Natural killer cell treated with Interleukin-12 subunit alpha and Interleukin-12 subunit beta and Interleukin-15 and Interleukin-18, amount 100 ng/mL, for 72 hours (primary cell): ENCODE measurements around the gene CFAP221. TPM values are rescaled to one million over a fixed set of nuclear protein-coding genes. Genes with fewer than 3 reads are reported as not detected.

Source experiments
- ATAC-seq, 2 donors: fragments of 150-1000 bp; cut with Tn5 transposase in 1 of 2; sonication (Bioruptor Pico), chemical (Tn5 transposase) in 1 of 2; 2 replicates each; pipeline ENCODE4 v1.10.0; 2021
- DNase-seq: peaks from one replicate; pipeline ENCODE4 v3.0.0; 2022; ENCODE audit warnings: low spot score
- H3K27ac Mint-ChIP-seq, 2 donors: 1 replicate in 1 of 2; 2 replicates in 1 of 2; pipeline ENCODE4 v1.8.0; 2022; ENCODE audit warnings: mixed read lengths in 2 of 2, mild to moderate bottlenecking in 1 of 2, moderate library complexity in 1 of 2
- H3K27me3 Mint-ChIP-seq, 2 donors: 1 replicate in 1 of 2; 2 replicates in 1 of 2; pipeline ENCODE4 v1.8.0; 2022; ENCODE audit warnings: mixed read lengths in 2 of 2
- H3K36me3 Mint-ChIP-seq: one replicate; pipeline ENCODE4 v1.8.0; 2022; ENCODE audit warnings: mixed read lengths
- H3K4me1 Mint-ChIP-seq, 2 donors: 1 replicate in 1 of 2; 2 replicates in 1 of 2; pipeline ENCODE4 v1.8.0; 2022; ENCODE audit warnings: low read depth in 2 of 2, mixed read lengths in 2 of 2, mild to moderate bottlenecking in 1 of 2
- H3K4me3 Mint-ChIP-seq: one replicate; pipeline ENCODE4 v1.8.0; 2022; ENCODE audit warnings: mixed read lengths
- H3K9me3 Mint-ChIP-seq: 2 replicates; pipeline ENCODE4 v1.8.0; 2022; ENCODE audit warnings: mixed read lengths
- total RNA-seq, 2 donors: library from RNA; stranded (reverse); gene quantifications; one replicate each; pipeline ENCODE4 v1.2.3, GENCODE V29; 2022

The CFAP221 gene
- total RNA-seq, 2 donors from 2014 or later, result not detected

DNA sequence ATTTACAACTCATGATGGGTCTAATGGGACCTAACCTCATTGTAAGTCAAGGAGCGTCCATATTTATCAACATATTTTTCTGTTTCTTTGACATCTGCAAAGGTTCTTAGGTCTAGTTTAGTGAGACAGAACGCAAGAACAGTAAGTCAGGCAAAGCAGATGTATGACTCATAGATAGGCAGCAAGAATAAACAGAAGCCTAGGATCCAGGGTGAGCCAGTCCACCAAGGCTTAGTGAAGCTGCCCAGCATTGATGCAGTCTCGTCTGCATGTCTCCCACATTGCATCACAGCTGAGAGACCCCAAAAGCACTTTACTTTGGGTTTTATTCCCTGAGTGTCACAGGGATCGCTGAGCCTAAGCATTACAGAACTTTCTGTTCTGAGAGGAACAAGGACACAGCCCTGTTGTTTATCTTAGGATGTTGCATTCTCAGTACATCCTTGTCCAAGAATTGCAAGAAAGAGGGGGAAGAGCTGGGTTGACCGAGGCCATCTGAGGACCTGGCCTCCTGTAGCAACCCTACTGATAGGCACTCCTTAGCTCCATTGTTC is 105.2 kb downstream of the CFAP221 start:
- no peak overlapping the region for H3K4me3 Mint-ChIP-seq
- no peak for DNase-seq

DNA sequence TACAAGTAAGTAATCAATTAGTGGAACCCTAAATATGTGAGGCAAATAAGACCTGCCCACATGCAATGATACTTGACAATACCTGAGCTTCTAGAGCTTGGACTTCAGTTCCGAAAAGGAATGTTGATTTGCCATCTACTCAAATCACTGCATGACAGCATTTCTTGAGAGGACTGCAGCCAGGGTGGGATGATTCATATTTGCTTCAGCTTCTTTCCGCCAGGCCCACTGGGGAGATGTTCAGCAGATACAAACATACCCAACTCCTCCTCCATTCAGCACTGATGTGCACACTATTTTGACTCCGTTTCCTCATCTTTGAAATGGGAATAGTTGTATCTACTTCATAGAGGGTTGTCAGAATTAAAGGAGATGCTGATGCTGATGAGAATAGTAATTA is 106.0 kb downstream of the CFAP221 start:
- DNase-seq (no peak), ATAC-seq (no peak)
- Mint-ChIP-seq H3K36me3 (no peaks in the 10 kb centered on the region), H3K9me3 (no peaks in the 10 kb centered on the region), H3K27ac (no peak overlapping the region), H3K27me3 (peaks cover 25 to 38% of the 10 kb centered on the region in 2 donors), H3K4me1 (no peaks in the 10 kb centered on the region), H3K4me3 (no peak overlapping the region)

More for the DNA sequence above, 105.2 kb downstream of the CFAP221 start:
- H3K9me3 Mint-ChIP-seq, result no peaks in the 10 kb centered on the region
- no peaks in the 10 kb centered on the region for H3K36me3 Mint-ChIP-seq
- peaks cover 21 to 36% of the 10 kb centered on the region in 2 donors for H3K27me3 Mint-ChIP-seq
- no peaks in the 10 kb centered on the region for H3K4me1 Mint-ChIP-seq
- no peak for ATAC-seq
- H3K27ac Mint-ChIP-seq, result no peak overlapping the region

DNA sequence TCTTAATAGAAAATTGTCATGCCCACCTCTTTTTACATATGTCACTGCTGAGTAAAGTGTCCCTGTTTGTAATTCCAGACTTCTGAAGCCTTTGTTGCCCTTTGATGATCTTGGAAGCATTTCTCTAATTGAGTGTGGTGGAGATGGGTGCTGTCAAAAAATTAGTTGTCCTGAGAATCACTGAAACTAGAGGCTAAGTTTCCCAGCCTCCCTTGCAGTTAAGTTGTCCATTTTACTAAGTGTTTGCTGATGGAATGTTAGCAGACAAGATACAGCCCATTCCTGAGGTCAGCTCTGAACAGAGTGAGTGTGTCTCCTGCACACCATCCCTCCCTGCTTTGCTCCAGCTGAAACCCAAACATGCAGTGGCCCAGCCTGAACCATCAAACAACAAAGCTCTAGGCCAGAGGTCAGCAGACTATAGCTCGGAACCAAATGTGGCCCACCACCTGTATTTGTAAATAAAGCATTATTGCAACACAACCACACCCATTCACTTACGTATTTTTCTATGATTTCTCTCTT is 106.7 kb downstream of the CFAP221 start:
- no peak overlapping the region for H3K27ac Mint-ChIP-seq
- ATAC-seq (no peak), DNase-seq (no peak)
- H3K4me1 Mint-ChIP-seq, result no peaks in the 10 kb centered on the region
- no peak overlapping the region for H3K4me3 Mint-ChIP-seq
- H3K36me3 Mint-ChIP-seq, result no peaks in the 10 kb centered on the region
- H3K27me3 Mint-ChIP-seq, result peaks cover 24 to 38% of the 10 kb centered on the region in 2 donors
- H3K9me3 Mint-ChIP-seq, result no peaks in the 10 kb centered on the region

DNA sequence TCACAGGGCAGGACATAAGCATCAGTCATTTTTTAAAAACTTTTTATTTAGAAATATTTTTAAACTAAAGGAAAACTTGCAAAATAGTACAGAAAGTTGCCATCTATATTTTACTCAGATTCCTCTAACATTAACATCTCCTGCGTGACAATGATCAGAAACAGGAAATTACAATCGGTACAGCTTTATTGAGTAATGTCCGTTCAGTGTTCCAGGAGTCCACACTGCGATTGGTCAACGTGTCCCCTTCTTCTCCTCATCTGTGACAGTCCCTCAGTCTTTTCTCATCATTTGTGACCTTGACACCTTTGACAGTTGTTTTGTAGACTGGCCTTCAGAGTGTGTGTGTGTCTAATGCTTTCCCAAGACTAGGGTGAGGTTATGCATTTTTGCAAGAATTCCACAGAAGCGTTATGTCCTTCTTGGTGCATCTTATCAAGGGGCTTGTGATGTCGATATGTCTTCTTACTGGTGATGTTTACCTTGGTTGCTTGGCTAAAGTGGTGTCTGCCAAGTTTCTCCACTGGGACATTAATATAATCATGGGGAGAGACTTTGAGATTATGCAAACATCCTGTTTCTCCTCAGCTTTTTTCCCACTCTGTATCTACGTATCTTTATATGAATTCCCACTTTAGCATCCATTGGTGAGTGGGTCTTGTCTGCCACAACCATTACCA is 113.4 kb downstream of the CFAP221 start:
- Mint-ChIP-seq H3K4me1 (peaks cover 2 to 7% of the 10 kb centered on the region in 2 donors), H3K9me3 (no peaks in the 10 kb centered on the region), H3K4me3 (no peak overlapping the region), H3K27ac (no peak overlapping the region), H3K27me3 (peaks cover 18 to 39% of the 10 kb centered on the region in 2 donors), H3K36me3 (no peaks in the 10 kb centered on the region)
- ATAC-seq (no peak), DNase-seq (no peak)

DNA sequence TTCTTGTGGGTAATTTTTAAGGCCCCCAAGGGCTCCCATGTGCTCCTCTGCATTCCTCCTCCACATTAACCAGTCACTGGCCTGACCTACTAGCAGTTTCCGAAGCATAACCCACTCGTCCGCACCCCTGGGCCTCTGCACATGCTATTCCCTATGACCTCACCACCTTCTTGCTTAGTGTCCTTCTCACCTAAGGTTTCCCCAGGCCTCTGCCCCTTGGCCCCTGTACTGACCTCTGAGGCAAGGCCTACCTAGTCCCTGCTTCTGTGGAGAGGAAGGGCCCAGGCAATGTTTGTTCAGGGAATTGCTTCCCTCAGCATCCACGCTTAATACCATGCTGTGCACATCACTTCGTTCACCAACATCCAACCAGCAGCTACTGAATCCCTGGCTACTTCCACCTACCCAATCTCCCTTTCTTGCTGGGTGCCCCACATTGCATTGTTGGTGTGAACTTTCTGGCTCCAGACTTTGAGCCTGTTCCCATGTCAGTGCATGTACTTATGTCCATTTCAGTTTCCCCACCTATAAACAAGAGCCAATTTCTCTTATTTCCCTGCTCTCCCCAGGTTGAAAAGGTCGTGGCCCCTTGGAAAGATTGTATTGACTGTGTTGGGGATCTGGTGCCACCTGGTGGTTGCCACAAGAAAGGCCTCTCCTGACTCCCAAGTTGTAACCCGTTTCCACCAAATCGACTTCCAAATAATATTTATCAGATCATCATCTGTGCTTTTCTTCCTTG is 115.5 kb downstream of the CFAP221 start:
- peaks cover 6 to 7% of the 10 kb centered on the region in 2 donors for H3K4me1 Mint-ChIP-seq
- no peak overlapping the region for H3K27ac Mint-ChIP-seq
- peaks cover 4% of the 10 kb centered on the region for H3K36me3 Mint-ChIP-seq
- peaks cover 20 to 35% of the 10 kb centered on the region in 2 donors for H3K27me3 Mint-ChIP-seq
- ATAC-seq (no peak), DNase-seq (no peak)
- H3K4me3 Mint-ChIP-seq, result no peak overlapping the region
- H3K9me3 Mint-ChIP-seq, result peaks cover 3% of the 10 kb centered on the region

DNA sequence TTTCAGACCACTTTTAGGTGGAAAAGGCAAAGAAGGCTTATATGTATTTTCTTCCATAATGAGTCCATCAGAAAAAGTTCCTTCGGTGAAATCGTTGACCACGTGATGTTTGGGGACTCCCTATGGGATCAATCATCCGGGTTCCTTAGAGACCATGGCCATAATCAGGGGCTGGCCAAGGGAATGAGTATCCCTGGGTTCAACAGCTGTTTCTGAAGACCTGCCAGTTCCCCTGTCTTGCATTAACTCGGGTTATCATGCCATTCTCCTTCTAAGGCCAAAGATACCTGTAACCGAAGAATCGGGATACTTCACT is 116.1 kb downstream of the CFAP221 start:
- peaks cover 6% of the 10 kb centered on the region for H3K36me3 Mint-ChIP-seq
- no peak for ATAC-seq

GRCh38 chr2:119662297-119662696 is 118.0 kb downstream of the CFAP221 start:
- no peak for ATAC-seq
- no peak for DNase-seq
- Mint-ChIP-seq H3K36me3 (peaks cover 6% of the 10 kb centered on the region), H3K4me1 (peaks cover 6 to 7% of the 10 kb centered on the region in 2 donors), H3K27me3 (peaks cover 25 to 40% of the 10 kb centered on the region in 2 donors), H3K27ac (no peak overlapping the region), H3K4me3 (no peak overlapping the region), H3K9me3 (peaks cover 3% of the 10 kb centered on the region)

More for the DNA sequence above, 116.1 kb downstream of the CFAP221 start:
- H3K4me1 Mint-ChIP-seq, result peaks cover 6 to 7% of the 10 kb centered on the region in 2 donors
- H3K27me3 Mint-ChIP-seq, result peaks cover 21 to 35% of the 10 kb centered on the region in 2 donors
- H3K4me3 Mint-ChIP-seq, result no peak overlapping the region
- DNase-seq, result no peak
- H3K27ac Mint-ChIP-seq, result no peak overlapping the region
- H3K9me3 Mint-ChIP-seq, result peaks cover 3% of the 10 kb centered on the region

- Mint-ChIP-seq H3K36me3 (peaks cover 6% of the 10 kb centered on the region), H3K27ac (no peak overlapping the region), H3K4me1 (peaks cover 0 to under 1% of the 10 kb centered on the region in 2 donors), H3K27me3 (peaks cover 23 to 33% of the 10 kb centered on the region in 2 donors), H3K9me3 (peaks cover 3% of the 10 kb centered on the region), H3K4me3 (no peak overlapping the region)
- no peak for DNase-seq
- ATAC-seq, result no peak
Measured at GRCh38 chr2:119668546-119668945, 124.3 kb downstream of the CFAP221 start.

DNA sequence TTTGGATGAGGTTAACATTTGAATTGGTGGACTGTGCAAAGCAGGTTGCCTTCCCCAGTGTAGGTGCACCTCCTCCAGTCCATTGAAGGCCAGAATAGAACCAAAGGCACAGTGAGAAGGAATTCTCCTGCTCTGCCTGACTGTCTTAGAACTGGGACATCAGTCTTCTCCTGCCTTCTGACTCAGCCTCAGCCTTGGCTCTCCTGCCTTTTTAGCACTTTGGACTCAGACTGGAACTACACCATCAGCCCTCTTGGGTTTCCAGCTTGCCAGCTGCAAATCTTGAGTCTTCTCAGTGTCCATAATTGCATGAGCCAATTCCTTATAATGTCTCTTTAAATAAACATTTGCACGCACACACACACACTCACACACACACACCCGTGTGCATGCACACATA is 126.8 kb downstream of the CFAP221 start:
- no peak overlapping the region for H3K4me3 Mint-ChIP-seq

DNA sequence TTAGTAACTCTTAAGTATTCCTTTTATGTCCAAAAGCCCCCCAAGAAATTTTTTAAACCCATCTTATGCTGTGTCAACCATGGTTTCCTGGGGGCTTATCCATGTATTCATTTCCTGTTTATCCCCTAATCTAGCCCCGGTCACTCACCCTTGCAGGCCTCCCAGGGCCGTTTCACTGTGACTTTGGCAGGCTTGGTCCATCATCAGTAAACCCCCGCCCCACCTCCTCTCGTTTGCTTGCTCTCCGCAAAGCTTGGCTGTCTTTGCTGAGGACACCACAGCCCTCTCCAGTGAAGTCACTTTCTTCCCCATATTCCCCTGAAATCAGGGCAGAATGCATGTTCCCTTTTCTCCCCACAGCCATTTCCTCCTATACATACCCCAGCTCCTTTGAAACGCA is 127.5 kb downstream of the CFAP221 start:
- DNase-seq (no peak), ATAC-seq (no peak)
- Mint-ChIP-seq H3K9me3 (no peaks in the 10 kb centered on the region), H3K4me1 (no peaks in the 10 kb centered on the region), H3K27me3 (peaks cover 5 to 13% of the 10 kb centered on the region in 2 donors), H3K36me3 (no peaks in the 10 kb centered on the region), H3K27ac (no peak overlapping the region), H3K4me3 (no peak overlapping the region)

More for the DNA sequence above, 126.8 kb downstream of the CFAP221 start:
- ATAC-seq (no peak), DNase-seq (no peak)
- Mint-ChIP-seq H3K36me3 (no peaks in the 10 kb centered on the region), H3K9me3 (no peaks in the 10 kb centered on the region), H3K27ac (no peak overlapping the region), H3K27me3 (peaks cover 10 to 20% of the 10 kb centered on the region in 2 donors), H3K4me1 (no peaks in the 10 kb centered on the region)

DNA sequence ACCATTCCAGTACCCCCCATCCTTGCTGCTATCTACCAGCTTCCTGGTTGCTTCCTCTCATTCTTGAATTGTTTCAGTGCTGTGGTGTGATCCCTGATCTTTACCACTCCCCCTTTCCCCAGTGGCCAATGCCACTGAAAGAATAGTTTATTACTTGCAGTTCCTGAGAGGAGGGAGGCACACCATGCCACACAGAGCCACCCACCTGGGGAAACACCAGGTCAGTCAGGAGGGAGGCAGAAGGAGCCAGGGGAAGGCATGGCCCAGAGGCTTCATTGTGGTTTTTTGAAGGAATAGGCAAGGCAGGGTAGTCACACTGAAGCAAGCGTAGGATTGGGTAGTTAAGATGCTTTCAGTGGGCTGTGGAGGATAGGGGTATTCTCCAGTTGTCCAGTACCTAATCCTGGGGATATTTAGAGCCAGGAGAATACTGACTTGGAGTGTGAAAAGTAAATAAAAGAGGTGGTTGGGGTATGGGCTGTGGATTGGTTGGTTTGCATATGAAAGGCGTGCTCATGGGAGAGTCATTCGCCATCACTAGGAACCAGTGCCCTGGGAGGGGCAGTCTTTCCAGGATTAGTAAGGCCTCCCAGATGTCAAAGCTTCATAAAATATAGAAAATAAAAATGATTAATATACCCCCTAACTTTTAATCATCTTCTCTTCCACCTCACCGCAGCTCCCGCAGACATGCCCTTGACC is 128.1 kb downstream of the CFAP221 start:
- Mint-ChIP-seq H3K4me1 (no peaks in the 10 kb centered on the region), H3K27me3 (peaks cover 2 to 7% of the 10 kb centered on the region in 2 donors), H3K36me3 (no peaks in the 10 kb centered on the region), H3K4me3 (no peak overlapping the region), H3K27ac (no peak overlapping the region), H3K9me3 (no peaks in the 10 kb centered on the region)
- ATAC-seq (no peak), DNase-seq (no peak)

DNA sequence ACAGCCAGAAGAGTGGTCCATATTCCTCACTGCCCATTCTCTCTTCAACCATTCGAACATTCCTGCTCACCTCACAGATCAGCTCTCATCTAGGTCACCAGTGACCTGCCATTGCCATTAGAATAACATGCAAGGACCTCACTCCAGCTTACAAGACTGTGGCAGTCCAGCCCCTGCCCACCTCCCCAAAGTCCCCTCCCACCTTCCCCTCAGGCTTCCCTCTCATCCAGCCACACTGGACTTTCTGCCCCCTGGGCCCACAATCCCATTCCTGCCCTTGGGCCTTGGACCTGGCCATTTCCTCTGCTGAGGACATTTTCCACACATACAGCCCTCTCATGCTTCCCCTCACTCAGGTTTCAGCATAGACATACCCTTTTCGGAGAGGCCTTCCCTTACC is 129.5 kb downstream of the CFAP221 start:
- Mint-ChIP-seq H3K4me3 (no peak overlapping the region), H3K4me1 (peaks cover 0 to 6% of the 10 kb centered on the region in 2 donors), H3K36me3 (no peaks in the 10 kb centered on the region), H3K27me3 (no peaks in the 10 kb centered on the region), H3K27ac (no peak overlapping the region), H3K9me3 (no peaks in the 10 kb centered on the region)
- ATAC-seq (no peak), DNase-seq (no peak)

GRCh38 chr2:119674711-119675500 is 130.7 kb downstream of the CFAP221 start:
- Mint-ChIP-seq H3K4me1 (peaks cover 7 to 13% of the 10 kb centered on the region in 2 donors), H3K27me3 (no peaks in the 10 kb centered on the region), H3K4me3 (no peak overlapping the region), H3K27ac (no peak overlapping the region), H3K36me3 (no peaks in the 10 kb centered on the region), H3K9me3 (no peaks in the 10 kb centered on the region)
- DNase-seq (no peak), ATAC-seq (no peak)
